Measurements from ENCODE around the gene CCDC174.

GRCh38 chr3:14609941-14610340 lies 41.6 kb upstream of the CCDC174 start:
- no peak for TF ChIP-seq JUND (IDR thresholded peaks at IDR 0.05)
- TF ChIP-seq CTCF (IDR thresholded peaks at IDR 0.05; ENCODE audit: low read depth, low read length, missing input control) = no peak
- TF ChIP-seq YY1 (IDR thresholded peaks at IDR 0.05) = no peak
- no peak for TF ChIP-seq TAF1 (conservative IDR thresholded peaks at IDR 0.05)
- no peak for TF ChIP-seq RAD21 (IDR thresholded peaks at IDR 0.05)
- no peak for TF ChIP-seq REST (IDR thresholded peaks at IDR 0.05)
- no peak for TF ChIP-seq HNF4A (conservative IDR thresholded peaks at IDR 0.05)
- no peak for TF ChIP-seq EGR1 (IDR thresholded peaks at IDR 0.05; ENCODE audit: low read depth in 2 of 2)
- TF ChIP-seq SP1 (IDR thresholded peaks at IDR 0.05) = no peak
- TF ChIP-seq FOXA1 (IDR thresholded peaks at IDR 0.05) = no peak
- no peak for TF ChIP-seq MAX (IDR thresholded peaks at IDR 0.05)
- no peak for TF ChIP-seq FOXA2 (IDR thresholded peaks at IDR 0.05)
- no peak for TF ChIP-seq ATF3 (IDR thresholded peaks at IDR 0.05)

Measured in liver (tissue), 3 donors.